ENCODE data around the gene GFOD2. TPM values are rescaled to one million over a fixed set of nuclear protein-coding genes. Genes with fewer than 3 reads are reported as not detected.

The GFOD2 gene
- total and polyA plus RNA-seq, 2 of the 13 experiments (the other 11 are each of a cell fraction or from before 2014, with no cell fraction given), result 11.1 to 17.2 TPM

GRCh38 chr16:67667817-67668494 lies 51.2 kb downstream of the GFOD2 start (continued):
- TF ChIP-seq ZNF646 (CRISPR knock-in tag; IDR thresholded peaks at IDR 0.05) (no peak), ZNF720 (CRISPR knock-in tag; IDR thresholded peaks at IDR 0.05) (no peak), ZNF510 (CRISPR knock-in tag; IDR thresholded peaks at IDR 0.05; ENCODE audit: low read depth) (peak; percentile 85; the same call in 1 of the 2 replicates), ZKSCAN1 (IDR thresholded peaks at IDR 0.05; ENCODE audit: low read length) (no peak), ZNF724P (CRISPR knock-in tag; IDR thresholded peaks at IDR 0.05; ENCODE audit: borderline replicate concordance) (peak; percentile 75), ZNF367 (CRISPR knock-in tag; IDR thresholded peaks at IDR 0.05; ENCODE audit: borderline replicate concordance) (no peak), ZBTB7B (CRISPR knock-in tag; IDR thresholded peaks at IDR 0.05) (peak; percentile 73; the same call in 1 of the 2 replicates), DMAP1 (CRISPR knock-in tag; IDR thresholded peaks at IDR 0.05) (peak; percentile 8; the same call in 1 of the 2 replicates), GTF2F1 (IDR thresholded peaks at IDR 0.05; ENCODE audit: low read length) (no peak), HNRNPUL1 (IDR thresholded peaks at IDR 0.05; ENCODE audit: low read depth, low read length) (no peak), RFX5 (IDR thresholded peaks at IDR 0.05; ENCODE audit: low read depth, low read length) (no peak), DNMT3B (CRISPR knock-in tag; conservative IDR thresholded peaks at IDR 0.05) (no peak), ZBTB33 (CRISPR knock-in tag; IDR thresholded peaks at IDR 0.05) (peak; percentile 58; the same call in 1 of the 2 replicates), ZNF362 (CRISPR knock-in tag; IDR thresholded peaks at IDR 0.05; ENCODE audit: borderline replicate concordance) (peak; percentile 73; the same call in 1 of the 2 replicates), ZNF160 (CRISPR knock-in tag; IDR thresholded peaks at IDR 0.05) (no peak), ZNF687 (CRISPR knock-in tag; IDR thresholded peaks at IDR 0.05) (peak; percentile 88)
